NCI-H187 (cell line): ENCODE data around the gene FRA10AC1.
A peak's percentile ranks its signal among the peaks of the same experiment; 100 is the strongest.
"Not testable (repeated sequence)": the region's sequence is repeated elsewhere in the genome, so short reads cannot be mapped to it uniquely, and the experiment has no call there.

Source experiments
- DNase-seq, 2 experiments: peaks; one replicate each; lab custom pipeline; 2025; lab: John Stamatoyannopoulos, UW

The FRA10AC1 gene

DNA sequence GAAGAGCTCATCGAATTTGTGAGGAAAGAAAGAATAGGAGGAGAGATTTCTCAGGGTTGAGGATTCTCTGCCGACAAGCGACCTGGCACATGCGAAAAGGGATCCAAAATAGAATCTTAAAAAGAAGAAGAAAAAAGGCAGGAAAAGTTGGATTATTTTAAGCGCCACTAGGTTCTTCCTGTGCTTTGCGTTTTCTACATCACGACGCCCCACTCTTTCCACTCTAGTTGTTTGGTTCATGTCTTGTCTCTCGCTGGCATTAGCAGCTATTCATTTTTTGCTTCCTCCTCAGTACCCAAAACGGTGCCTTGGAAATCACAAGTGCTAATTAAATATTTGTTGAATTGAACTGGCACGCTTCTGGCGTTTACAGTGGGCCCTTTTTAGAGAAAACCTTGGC is 674 bp upstream of the FRA10AC1 start:
- peak in 1 of 2 experiments; percentile 47 for DNase-seq

DNA sequence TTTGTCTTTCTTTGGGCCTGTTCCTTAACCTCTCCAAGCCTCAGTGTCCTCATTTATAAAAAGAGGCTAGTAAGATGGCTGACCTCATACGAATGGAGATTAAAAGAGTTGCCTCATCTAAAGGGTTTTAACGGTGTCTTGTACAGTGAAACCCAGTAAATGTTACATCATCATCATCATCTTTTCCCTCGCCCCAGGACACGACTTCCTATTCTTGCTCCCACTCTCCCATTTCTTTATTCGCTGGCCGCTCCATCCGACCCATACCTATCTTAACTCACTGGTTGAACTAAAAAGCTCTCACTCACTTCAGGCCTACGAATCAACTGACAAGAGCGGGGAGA is 554 bp downstream of the FRA10AC1 start:
- DNase-seq: no peak

DNA sequence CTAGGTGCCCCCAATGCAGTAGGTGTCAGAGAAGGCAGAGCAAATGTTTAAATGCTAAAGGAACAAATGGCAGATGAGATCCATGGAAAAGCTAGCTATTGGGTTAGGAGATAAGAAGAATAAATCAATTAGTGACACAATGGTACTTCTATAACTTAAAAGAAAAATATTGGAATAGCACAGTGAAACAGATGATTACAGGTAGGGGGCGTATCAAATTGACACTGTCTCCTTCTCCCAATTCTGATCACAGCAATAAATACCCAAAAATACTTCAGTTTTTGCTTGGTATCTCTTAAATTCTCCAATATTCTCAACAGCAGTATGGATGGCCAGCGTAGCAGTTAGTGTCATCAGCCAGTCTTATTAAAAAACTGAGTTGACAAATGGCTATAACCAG is 5.2 kb downstream of the FRA10AC1 start:
- DNase-seq: no peak

DNA sequence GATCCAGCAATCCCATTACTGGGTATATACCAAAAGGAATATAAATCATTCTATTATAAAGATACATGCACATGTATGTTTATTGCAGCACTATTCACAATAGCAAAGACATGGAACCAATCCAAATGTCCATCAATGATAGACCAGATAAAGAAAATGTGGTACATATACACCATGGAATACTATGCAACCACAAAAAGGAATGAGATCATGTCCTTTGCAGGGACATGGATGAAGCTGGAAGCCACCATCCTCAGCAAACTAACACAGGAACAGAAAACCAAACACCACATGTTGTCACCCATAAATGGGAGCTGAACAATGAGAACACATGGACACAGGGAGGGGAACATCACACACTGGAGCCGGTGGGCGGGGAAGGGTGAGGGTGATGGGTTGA is 5.8 kb downstream of the FRA10AC1 start:
- DNase-seq: not testable (repeated sequence)

DNA sequence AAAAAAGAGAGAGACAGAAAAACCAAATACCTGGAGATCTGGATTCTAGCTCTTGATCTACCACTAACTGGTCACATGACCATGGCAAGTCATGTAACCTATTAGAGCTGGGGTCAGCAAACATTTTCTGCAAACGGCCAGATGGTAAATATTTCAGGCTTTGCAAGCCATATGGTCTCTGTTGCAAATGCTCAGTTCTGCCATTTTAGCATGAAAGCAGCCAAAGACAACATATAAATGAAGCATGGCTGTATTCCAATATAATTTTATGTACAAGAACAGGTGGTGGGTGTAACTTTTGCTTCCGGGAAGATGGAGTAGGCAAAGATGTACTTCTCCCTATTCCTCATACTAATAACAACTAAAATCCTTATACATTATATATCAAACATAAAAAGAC is 6.7 kb downstream of the FRA10AC1 start:
- no peak for DNase-seq

DNA sequence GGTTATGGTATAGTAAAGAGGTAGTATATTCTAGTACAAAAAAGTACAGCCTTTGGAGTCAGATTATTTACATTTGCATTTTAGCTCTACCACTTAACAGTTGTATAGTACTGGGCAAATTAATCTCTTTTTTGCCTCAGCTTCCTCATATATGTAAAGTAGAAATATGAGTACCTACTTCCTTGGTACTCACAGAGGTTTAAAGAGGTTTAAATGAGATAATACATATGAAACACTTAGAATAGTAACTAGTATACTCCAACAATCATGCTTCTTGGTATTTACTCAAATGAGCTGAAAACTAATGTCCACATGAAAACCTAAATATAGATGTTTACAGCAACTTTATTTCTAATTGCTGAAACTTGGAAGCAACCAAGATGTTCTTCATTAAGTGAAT is 14.7 kb downstream of the FRA10AC1 start:
- DNase-seq: no peak

DNA sequence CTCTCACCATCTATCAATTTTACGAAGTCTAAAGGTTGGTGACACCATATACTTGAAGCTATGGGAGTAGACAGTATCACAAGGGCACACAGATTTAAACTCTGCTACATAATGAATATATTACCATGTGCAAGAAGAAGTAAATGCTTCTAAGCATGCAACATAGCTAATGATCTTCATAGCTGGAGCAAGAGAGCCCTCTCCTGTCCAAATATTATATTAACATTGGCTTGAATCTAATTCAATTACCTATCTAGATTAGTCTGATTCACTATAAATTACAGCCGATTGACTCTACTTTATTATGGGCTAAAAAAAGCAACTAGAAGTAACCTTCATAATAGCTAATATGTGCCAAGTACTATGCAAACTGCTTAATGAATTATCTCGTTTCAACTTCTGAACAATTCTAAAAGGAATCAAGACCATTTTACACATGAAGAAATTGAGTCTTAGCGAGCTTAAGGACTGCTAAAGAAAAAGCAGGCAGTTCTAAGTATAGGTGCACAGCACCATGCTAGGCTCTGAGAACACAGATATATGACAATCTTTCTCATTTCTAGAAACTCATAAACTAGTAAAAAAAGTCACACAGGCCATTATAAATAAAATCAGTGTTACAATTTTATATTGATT is 21.9 kb downstream of the FRA10AC1 start:
- DNase-seq: no peak

DNA sequence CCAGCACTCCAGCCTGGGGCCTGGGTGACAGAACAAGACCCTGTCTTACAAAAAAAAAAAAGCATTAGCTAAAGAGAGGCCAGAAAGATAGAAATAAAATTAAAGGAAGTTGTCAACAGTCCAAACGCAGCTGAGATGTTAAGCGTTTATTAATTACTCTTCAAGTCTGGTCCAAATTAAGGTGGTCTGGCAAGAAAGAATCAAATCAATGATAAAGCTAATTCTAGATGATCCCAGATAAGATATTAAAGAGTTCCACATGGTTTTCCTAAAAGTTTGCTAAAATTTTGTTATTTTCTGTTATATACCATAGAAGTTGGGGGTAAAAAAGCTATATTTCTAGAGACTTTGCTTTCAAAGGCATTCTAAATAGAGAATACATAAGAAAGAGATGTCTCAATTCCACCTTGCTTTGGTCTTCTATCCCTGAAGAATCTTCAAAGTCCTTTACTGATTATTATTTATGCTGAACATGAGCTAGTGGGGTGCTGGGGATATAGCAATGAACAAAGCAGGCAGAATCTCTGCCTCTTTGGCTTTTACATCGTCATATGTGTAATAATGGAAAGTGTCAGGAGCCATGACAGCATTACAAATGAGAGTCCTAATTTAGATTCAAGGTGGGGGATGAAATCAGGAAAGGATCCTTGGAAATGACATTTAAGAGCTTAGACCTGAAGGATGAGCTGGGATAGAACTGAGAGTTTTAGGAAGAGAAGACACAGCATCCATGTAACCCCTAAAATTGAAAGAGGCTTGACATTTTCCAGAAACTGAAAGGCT is 23.4 kb downstream of the FRA10AC1 start:
- no peak for DNase-seq

DNA sequence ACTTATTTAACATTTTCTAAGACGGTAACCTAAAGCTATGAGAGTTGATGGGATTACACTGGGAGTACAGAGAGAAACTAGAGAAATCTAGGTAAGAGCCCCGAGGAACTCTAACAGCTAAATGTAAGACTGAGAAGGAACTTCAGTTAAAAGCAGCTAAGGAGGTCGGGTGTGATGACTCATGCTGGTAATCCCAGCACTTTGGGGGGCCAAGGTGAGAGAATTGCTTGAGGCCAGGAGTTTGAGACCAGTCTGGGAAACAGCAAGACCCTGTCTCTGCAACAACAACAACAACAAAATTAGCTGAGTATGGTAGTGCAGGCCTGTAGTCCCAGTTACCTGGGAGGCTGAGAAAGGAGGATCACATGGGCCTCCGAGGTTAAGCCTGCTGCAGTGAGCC is 24.0 kb downstream of the FRA10AC1 start:
- no peak for DNase-seq

DNA sequence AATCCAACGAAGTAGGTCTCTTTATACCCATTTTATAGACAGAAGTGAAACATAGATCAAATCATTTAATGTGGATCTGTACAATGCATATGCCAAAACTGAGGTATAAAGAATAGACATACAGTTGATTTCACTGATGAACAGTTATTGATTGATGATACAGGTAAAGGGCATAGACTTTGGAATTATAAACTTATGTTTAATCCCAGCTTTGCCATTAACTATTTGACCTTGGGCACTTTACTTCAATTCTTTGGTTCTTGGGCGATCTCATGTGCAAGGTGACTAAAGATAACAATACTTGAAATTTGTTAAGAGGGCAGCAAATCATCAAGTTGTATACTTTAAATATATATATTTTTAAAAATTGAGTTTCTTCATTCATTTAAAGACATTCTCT is 28.6 kb downstream of the FRA10AC1 start:
- DNase-seq: no peak

DNA sequence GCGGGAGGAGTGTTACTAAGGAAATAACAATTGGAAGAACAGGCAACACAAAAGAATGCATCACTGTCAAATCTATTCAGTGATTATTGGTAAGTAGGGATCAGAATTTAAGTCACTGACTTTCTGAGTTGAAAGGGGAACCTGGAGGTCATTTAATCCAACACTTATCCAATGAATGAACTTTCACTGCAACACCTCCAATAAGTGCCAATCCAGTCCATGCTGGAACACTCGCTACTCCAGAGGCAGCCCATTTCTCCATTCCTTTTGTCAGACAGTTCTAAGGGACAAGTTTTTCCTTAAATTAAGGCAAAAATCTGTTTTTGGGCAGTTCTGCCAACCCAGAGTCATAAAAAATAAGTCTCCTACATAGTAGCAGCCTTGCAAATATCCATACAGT is 29.5 kb downstream of the FRA10AC1 start:
- no peak for DNase-seq

DNA sequence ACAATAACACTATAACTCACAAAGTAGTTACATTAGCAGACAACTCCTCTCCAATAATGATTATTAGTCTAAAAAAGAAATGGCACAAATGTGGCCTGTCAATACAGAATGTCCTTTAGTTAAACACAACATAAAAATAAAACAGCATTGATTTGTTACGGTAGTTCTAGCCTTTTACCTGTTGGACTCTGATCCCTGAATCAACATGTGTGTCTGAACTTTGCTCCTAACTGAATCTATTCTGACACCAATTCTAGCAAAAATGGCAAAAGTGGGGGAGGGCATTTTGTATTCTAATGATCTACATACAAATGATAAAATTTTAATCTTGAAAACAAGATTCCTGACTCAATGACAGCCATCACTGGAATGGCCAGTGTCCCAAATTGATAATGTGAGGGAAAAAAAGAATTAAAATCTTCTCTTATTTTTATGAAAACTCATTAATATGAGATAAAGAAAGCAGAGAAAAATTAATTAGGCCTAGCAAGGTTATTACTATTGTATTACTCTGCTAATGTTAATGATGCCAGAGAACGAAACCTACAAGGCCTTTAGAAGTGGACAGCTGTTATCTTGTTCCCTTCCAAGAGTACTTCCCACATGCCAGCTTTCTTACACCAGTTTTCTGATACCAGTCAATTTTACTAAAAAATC is 30.2 kb downstream of the FRA10AC1 start:
- no peak for DNase-seq

DNA sequence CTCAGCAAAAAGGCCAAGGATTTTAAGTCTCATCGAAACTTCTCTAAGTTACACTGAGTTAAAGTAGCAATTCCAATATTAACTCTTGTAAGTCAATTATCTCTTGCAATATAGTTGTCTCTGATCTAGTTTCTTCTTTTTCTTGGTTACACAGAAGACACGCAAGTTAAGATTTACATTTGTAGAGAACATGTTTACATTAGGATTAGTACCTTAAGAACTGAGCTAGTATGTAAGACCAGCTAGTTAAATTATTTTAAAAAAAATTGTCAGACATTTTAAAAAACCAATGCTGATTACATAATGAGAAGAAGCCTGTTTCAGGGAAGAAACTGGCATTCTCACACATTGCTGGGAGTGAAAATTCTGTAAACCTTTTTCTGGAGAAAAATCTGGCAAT is 31.4 kb downstream of the FRA10AC1 start:
- DNase-seq: no peak

DNA sequence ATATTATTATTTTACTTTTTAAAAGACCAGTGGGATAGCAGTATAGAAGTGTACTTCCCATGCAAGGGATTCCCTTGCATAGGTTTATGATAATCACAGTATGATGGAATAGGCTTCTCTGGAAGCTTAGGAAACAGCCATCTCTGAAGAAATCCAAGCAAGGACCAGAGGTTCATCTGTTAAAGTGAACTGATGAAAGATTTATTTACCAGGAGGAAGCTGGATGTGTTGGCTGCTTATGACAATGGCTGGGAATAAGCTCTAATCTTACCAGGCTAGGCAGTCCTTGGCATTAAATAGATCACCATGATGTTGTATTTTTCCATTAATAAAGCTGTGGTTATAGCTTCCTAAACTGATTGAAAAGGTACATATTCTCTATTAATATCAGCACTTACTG is 32.0 kb downstream of the FRA10AC1 start:
- DNase-seq: no peak

DNA sequence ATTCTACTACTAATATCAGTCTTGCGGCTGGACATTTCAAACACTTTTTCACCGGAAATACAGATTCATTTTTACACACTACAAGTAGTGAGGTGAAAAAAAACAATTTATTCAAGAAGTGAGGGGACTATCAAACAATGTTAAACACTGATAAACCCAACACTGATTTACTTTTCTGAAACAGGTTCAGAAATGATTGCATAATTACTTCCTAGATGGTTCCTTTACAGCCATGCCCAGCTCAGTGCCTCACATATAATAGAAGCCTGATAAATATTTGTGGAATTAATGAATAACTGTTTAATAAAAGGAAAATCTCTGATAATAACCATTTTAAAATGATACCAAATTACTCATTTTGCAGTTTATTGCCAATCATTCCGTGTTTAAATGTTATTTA is 34.6 kb downstream of the FRA10AC1 start:
- DNase-seq: no peak

DNA sequence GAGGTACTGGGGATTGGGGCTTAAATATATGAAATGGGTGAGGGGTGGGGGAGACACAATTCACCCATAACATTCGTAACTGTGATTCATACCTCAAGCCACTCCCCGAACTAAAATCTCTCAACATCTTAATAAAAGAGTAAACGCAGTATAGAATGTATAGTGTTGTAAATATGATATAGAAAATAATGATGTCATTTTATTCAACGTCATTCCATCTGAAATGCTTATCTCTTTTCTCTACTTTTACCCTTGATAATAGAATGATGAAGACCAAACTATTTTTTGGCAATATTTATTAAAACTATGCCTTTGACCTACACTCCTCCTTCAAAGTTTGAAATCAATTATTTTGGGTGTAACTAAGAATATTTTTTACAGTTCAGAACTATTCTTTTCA is 36.4 kb downstream of the FRA10AC1 start:
- no peak for DNase-seq

DNA sequence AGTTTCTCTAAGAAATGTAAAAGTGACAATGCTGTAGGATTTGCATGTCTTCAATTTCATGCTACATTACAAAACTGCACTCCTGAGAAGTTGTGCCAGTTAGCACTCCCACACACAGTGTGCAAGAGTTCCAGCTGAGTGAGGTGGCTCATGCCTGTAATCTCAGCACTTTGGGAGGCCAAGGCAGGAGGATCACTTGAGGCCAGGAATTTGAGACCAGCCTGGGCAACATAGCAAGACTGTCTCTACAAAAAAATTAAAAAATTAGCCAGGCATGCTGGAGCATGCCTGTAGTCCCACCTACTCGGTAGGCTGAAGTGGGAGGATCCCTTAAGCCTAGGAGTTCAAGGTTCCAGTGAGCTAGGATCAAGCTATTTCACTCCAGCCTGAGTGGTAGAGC is 44.6 kb downstream of the FRA10AC1 start:
- DNase-seq: no peak

DNA sequence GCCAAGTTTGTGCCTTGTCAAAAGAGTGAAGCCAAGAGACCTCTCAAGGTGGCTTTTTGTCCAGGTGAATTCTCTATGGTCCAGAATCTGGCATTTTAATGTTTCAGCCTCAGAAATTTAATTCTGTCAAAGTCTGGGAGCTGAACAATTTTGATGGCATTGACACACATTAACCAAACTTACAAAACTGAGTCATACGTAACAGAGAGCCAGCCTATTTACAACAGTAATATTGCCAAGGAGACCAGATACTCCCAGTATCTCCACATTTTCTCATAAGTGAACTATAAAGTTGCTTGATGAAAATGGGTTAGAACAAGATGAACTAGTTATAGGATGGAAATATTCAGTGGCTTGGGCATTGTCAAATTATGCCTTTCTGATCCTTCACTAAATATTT is 46.2 kb downstream of the FRA10AC1 start:
- DNase-seq: no peak

DNA sequence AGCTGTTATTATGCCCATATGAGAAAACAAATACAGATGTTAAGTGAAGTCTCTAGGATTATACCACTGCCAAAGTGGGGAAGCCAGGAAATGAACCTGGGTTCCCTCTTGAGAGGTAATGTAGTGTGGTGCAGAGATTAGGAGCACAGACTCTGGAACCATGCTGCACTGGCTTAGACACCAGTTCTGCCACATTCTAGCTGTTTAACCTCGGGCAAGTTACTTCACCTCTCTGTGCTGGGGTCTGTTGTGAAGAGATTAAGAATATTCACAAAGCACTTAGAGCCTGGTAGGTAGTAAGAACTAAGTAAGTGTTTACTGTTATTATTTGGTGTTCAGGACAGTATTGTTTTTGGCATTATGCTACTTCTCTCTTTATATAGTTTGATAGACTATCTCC is 48.2 kb downstream of the FRA10AC1 start:
- no peak for DNase-seq

DNA sequence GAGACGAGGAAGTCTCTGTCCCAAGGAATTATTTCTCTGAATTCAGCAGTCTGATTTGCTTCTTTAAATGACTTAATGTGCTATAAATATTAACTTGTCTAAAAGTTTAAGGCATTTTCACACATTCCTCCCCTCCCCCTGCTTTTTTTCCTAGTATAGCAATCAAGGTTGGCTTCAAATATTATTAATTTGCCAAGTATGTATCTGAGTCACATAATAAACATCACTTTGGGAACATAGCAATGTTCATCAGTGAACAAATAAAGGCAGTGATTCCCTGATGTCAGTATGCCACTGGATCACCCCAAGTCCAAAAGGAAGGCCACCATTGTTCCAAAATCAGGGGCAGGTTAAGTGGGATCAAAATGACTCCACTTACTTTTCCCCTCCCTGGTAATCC is 49.5 kb downstream of the FRA10AC1 start:
- DNase-seq: no peak

DNA sequence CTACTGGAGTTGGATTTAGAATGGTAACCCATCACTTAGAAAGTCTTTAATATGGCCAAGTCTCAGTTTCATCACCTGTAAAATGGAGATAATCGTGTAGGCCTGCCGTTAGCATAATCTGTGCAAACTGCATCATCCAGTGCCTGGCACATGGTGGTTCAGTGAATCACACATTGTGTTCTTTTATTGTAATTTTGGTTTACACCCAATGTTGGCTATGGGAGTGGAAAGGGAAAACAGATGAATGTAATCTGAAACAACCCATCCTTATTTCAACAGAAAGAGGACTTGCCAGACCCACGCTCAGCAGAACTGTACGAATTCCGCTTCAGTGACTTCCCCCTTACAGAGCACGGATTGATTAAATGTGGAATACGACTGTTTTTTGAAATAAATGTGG is 62.6 kb downstream of the FRA10AC1 start:
- DNase-seq: no peak

DNA sequence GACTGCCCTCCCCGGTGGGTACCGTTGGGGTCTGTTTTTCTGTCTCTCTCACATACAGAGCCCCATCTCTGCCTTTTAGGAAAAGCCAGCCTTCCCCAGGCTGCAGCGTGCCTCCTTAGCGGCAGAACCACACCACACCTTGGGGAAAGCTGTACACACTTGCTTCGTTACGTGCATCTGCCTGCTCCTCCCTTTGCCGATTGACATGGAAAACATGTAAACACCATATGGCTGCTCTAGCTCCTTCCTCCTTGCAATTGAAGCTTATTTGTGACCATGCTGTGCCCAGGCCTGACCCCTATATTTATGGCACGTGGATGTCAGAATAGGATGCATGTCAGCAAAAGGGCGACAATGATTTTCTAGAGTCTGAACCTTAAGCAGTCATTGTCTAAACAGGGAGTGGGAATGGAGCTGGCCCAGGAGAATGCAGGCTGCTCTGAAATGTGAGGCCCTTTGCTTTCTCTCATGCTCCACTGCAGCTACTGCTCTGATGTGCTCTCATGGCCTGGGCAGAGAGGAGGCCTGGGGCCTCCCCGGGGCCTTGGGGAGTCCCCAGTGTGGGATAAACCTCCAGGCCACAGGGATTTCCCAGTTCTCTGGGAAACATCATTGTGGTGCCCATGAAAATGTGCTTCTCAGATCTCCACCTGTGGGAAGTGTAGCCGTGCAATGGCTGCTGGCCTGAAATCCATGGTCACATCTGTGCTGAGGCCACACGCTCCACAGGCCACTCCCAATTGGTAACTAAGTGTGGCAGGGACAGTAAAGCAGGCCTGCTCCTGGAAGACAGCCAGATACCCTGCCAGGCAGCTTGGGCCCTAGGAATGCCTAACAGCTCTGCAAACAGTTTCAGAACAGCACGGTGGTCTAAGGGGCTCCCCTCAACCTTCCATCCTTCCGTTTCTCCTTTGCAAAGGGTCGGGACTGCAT is 71.5 kb downstream of the FRA10AC1 start:
- no peak for DNase-seq
